Activated effector memory CD4-positive, alpha-beta T cell treated with anti-CD3 and anti-CD28 coated beads, Interleukin-2, amount 50 U/mL, for 16 hours (primary cell): Measurements from ENCODE around the gene N4BP3.
"Not testable (repeated sequence)": the region's sequence is repeated elsewhere in the genome, so short reads cannot be mapped to it uniquely, and the experiment has no call there.

Experiments
- DNase-seq: peaks from one replicate; pipeline ENCODE4 v3.0.0-alpha.2; 2020

Gene N4BP3

DNA sequence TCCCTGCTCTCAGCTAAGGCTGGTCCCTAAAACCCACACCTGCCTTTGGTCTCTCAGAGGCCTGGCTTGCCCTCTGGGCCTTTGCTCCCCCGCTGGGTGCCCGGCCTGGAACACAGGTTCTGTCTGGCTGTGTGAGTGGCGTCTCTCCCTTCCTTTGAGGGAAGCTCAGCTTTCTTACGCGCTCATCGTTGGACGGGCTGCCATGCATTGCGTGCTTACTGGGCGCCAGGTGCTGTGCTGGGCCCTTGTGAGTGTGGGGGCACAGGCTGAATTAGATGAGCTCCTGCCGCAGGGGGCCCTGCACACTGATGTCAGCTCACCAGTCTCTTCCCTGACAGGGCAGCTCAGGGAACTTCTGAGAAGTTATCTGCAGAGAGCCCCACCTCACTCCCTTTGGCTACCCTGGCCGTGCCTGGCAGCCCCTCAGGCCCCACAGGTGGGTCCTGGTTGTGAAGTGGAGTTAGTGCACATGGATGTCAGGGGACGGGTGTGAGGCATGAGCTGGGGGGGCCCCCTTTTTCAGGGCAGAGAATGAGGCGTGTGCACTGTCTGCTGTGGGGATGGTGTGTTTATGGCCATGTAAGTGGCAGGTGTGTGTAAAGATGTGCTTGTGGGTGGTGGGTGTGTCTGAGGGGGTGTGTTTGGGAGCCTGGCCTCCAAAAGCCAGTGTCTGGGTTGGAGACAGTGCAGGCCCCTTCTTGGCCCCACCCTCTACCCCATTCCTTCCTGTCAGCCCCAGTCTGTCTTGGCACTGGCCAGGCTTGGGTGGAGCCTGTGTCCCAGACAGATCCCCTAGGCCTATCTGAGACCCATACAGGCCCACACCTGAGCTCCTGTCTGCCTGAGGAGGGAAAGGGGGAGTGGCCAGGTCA, 10.0 kb downstream of the N4BP3 start:
- DNase-seq = no peak

GRCh38 chr5:178123966-178124925, 10.9 kb downstream of the N4BP3 start:
- DNase-seq = no peak

DNA sequence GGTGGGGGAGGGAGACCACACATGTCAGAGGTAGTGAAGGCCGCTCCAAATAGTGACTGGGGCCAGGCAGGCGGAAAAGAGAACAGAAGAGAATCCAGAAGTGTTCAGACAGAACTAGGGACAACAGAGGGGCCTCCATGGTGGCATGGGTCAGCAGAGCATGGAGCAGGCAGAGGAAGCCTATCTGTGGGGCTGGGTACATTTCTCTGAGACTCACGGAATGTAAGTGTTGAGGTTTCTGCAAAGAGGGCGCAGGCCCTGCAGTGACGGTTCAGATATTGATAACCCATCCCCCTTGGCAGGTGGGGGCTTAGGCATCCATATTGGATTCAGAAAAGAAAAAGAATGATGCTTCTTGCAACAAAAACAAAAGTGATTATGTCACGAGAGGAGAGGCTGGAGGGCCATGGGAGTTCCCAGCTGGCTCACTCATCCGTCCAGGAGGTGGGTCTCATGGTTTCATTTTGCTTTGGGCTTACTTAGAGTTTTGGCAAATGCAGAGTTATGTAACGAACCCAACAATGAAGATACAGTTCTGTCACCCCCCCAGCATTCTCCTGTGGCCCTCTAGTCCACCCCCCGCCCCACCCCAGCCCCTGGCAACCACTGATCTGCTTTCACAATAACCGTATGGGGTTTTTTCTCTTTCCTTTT, 12.0 kb downstream of the N4BP3 start:
- no peak for DNase-seq

DNA sequence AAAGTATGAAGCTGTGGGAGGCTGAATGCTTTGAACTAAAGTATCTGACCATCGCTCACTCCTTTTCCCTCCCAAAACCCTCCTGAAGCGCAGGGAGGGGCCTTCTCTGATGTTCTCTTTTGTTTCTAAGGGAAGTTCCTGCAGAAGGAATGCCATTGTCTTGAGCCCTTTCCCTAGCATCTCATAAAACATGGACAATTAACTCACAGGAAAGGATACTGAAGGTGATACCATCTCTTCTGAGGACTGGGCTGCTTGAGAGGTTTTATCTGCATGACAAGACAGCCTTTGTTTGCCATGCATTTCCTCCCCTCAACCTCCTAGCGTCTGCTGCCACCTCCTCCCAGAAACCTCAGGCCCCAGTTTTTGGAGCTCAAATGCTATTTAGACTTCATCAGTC, 13.2 kb downstream of the N4BP3 start:
- DNase-seq = no peak

DNA sequence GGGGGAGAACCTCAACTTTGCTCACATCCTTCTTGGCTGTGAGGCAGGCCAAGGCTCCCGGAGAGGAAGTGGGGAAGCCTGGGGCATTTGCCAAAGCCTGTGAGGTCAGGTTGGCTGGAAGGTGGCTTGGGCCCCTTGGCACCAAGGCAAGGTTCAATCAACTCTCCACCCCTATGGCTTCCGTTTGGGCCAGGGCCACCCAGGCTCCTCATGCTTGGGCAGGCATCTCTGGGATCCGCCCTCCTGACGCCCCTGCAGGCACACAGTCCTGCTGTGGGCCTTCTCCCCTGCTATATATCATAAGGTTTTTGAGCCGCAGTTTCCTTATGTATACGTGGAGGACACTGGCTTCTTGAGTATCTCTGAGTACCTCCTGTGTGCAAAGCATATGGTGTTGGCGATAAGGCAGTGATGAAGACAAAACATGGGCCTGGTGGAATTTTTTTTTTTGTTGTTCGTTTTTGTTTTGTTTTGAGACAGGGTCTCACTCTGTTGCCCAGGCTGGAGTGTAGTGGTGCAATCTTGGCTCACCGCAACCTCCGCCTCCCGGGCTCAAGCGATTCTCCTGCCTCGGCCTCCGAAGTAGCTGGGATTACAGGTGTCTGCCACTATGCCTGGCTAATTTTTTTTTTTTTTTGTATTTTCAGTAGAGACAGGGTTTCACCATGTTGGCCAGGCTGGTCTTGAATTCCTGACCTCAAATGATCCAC, 14.1 kb downstream of the N4BP3 start:
- not testable (repeated sequence) for DNase-seq

GRCh38 chr5:178129296-178129695, 16.0 kb downstream of the N4BP3 start:
- DNase-seq = no peak

GRCh38 chr5:178130234-178130575, 16.9 kb downstream of the N4BP3 start:
- not testable (repeated sequence) for DNase-seq

- DNase-seq = peak; percentile 94
Observed at GRCh38 chr5:178130576-178131445, 17.5 kb downstream of the N4BP3 start, which contains the start of gene RMND5B. TSS of gene RMND5B (plus strand) at chr5:178131014. CDS start at chr5:178138120, 7,106 bp downstream.

DNA sequence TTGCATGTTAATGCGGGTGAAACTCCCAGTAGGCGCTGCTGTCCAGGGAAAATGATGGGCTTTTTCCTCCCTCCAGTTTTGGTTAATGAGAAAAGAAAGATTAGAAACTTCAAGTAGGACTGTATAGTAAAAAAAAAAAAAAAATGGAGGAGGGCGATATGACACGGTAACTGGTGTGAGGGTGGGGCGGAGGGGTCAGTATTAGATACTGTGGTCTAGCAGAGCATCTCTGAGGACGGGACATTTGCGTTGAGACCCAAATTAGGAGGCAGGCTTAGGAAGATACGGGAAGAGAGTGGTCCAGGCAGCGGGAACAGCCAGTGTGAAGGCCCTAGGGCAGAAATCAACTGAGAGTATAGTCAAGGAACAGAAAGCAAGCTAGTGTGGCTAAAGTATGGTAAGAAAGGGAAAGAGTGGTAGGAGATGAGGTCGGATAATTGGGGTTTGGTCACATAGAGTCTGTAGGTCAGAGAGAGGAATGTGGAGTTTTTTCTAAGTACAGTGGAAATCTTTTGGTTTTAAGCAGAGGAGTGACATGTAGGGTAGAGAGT, 18.2 kb downstream of the N4BP3 start:
- DNase-seq = no peak

- no peak for DNase-seq
Observed at GRCh38 chr5:178136990-178137389, 23.7 kb downstream of the N4BP3 start.

- DNase-seq = no peak
Observed at GRCh38 chr5:178137991-178138390, 24.7 kb downstream of the N4BP3 start.

DNA sequence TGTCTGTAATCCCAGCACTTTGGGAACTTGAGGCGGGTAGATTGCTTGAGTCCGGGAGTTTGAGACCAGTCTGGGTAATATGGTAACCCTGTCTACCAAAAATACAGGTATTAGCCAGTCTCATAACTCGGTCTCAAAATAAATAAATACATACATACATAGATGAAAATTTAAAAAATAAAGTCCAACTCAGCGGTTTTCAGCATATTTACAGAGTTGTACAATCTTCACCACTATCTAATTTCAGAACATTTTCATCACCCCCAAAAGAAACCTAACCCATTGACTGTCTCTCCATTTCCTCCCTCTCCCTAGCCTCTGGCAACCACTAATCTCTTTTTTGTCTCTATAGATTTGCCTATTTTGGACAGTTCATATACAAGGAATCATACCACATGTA, 28.2 kb downstream of the N4BP3 start:
- no peak for DNase-seq

DNA sequence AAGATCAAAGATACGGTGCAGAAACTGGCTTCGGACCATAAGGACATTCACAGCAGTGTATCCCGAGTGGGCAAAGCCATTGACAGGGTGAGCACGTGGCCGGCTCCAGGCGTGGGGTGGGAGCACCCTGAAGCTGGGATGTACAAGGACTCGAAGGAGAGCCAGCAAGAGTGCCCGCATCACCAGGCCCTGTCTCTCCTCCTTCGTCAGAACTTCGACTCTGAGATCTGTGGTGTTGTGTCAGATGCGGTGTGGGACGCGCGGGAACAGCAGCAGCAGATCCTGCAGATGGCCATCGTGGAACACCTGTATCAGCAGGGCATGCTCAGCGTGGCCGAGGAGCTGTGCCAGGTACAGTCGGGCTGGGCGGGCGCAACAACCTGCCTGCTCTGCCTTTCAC, 29.3 kb downstream of the N4BP3 start:
- DNase-seq = no peak

GRCh38 chr5:178143246-178143645, 29.9 kb downstream of the N4BP3 start:
- DNase-seq = no peak

DNA sequence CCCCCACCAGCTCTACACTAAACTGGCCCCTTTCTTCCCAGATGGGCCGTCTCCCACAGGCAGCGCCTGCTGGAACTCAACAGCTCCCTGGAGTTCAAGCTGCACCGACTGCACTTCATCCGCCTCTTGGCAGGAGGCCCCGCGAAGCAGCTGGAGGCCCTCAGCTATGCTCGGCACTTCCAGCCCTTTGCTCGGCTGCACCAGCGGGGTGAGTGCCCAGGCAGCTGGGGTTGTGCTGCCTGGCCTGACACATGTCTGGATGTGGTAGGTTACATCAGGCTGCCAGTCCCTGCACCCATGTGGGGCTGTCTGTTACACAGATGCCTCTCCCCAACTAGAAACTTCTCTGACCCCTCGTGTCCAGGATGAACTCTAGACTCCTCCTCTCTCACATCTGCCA, 30.6 kb downstream of the N4BP3 start:
- DNase-seq = no peak

GRCh38 chr5:178145965-178146820, 32.9 kb downstream of the N4BP3 start:
- peak; percentile 90 for DNase-seq

DNA sequence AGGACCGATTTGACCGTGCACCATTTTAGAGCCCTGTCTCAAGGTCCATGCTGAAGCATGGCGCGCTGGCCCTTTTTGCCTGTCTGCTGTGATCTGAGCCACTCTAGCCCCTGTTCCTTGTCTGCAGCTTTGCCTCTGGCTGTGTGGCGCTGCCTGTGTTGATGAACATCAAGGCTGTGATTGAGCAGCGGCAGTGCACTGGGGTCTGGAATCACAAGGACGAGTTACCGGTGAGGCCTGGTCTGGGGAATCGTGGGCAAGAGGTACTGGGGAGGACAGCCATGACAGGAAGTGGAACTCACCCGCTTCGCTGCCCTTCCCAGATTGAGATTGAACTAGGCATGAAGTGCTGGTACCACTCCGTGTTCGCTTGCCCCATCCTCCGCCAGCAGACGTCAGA, 34.1 kb downstream of the N4BP3 start:
- DNase-seq = peak; percentile 58

- no peak for DNase-seq
Observed at GRCh38 chr5:178149199-178149932, 36.0 kb downstream of the N4BP3 start.

DNA sequence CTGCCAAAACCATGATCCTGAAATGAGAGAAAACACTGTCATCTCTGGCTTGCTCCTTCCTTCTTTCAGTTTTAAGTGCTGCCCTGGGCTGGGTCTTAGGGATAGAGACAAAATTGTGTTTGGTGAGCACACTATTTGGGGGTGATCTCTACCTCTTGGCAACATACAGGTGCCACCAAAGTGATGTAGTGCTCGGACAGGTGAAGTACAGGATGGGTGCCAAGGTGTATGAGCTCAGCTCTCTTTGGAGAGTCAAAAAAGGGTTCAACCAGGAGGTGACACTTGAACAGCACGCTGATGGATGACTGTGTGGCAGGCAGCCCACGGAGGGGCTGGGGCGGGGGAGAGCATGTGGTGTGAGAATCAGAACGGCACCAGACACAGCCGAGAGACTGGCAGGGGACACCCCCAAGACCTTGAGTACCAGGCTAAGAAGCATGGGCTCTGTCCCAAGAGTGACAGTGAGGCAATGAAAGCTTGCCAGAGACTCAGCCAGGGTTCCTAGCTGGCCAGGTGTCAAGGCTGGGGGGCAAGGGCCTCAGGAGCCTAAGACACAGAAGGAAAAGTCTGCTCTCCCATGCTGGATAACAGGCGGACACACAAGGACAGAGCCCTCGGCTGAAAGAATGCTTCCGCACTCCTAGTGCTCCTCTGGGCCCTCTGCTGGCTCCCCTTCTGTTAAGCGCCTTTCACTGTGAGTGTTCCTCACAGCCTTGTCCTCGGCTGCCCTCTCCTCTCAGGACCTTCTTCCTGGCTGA, 37.8 kb downstream of the N4BP3 start:
- DNase-seq = no peak
